ENCODE data around the gene COL18A1.
"Not testable (repeated sequence)": the region's sequence is repeated elsewhere in the genome, so short reads cannot be mapped to it uniquely, and the experiment has no call there.

COL18A1 gene

GRCh38 chr21:45501081-45502005 lies 96.4 kb downstream of the COL18A1 start:
- peak; percentile 31 for DNase-seq (ENCODE audit: insufficient read length, low spot score)
- FAIRE-seq: not testable (repeated sequence)

GRCh38 chr21:45502006-45502345 lies 97.0 kb downstream of the COL18A1 start:
- FAIRE-seq: no peak
- DNase-seq (ENCODE audit: insufficient read length, low spot score): no peak

- FAIRE-seq (no peak), DNase-seq (ENCODE audit: insufficient read length, low spot score) (no peak)
Observed at GRCh38 chr21:45502600-45502999, 97.6 kb downstream of the COL18A1 start.

- DNase-seq (ENCODE audit: insufficient read length, low spot score); FAIRE-seq: not testable (repeated sequence)
Observed at GRCh38 chr21:45503226-45503625, 98.3 kb downstream of the COL18A1 start.

GRCh38 chr21:45504021-45504515 lies 99.1 kb downstream of the COL18A1 start:
- FAIRE-seq (no peak), DNase-seq (ENCODE audit: insufficient read length, low spot score) (no peak)

- no peak for FAIRE-seq
- DNase-seq (ENCODE audit: insufficient read length, low spot score): no peak
Observed at GRCh38 chr21:45504516-45505415, 99.8 kb downstream of the COL18A1 start.

- DNase-seq (ENCODE audit: insufficient read length, low spot score): no peak
- no peak for FAIRE-seq
Observed at GRCh38 chr21:45505416-45506021, 100.6 kb downstream of the COL18A1 start.

GRCh38 chr21:45506241-45506817 lies 101.4 kb downstream of the COL18A1 start:
- no peak for DNase-seq (ENCODE audit: insufficient read length, low spot score)
- no peak for FAIRE-seq

GRCh38 chr21:45506836-45507522 lies 102.0 kb downstream of the COL18A1 start:
- no peak for DNase-seq (ENCODE audit: insufficient read length, low spot score)
- no peak for FAIRE-seq

- FAIRE-seq: no peak
- no peak for DNase-seq (ENCODE audit: insufficient read length, low spot score)
Observed at GRCh38 chr21:45507523-45507875, 102.5 kb downstream of the COL18A1 start.

- no peak for DNase-seq (ENCODE audit: insufficient read length, low spot score)
- peak; percentile 80 for FAIRE-seq
Observed at GRCh38 chr21:45507888-45508508, 103.0 kb downstream of the COL18A1 start.

- no peak for FAIRE-seq
- DNase-seq (ENCODE audit: insufficient read length, low spot score): no peak
Observed at GRCh38 chr21:45508607-45509565, 103.9 kb downstream of the COL18A1 start.

- no peak for FAIRE-seq
- DNase-seq (ENCODE audit: insufficient read length, low spot score): no peak
Observed at GRCh38 chr21:45509566-45510465, 104.9 kb downstream of the COL18A1 start.

- no peak for FAIRE-seq
- DNase-seq (ENCODE audit: insufficient read length, low spot score): no peak
Observed at GRCh38 chr21:45510466-45510955, 105.5 kb downstream of the COL18A1 start.

GRCh38 chr21:45511007-45511406 lies 106.0 kb downstream of the COL18A1 start:
- no peak for DNase-seq (ENCODE audit: insufficient read length, low spot score)
- FAIRE-seq: no peak

GRCh38 chr21:45511661-45512431 lies 106.9 kb downstream of the COL18A1 start:
- FAIRE-seq (no peak), DNase-seq (ENCODE audit: insufficient read length, low spot score) (no peak)

GRCh38 chr21:45512626-45513002 lies 107.6 kb downstream of the COL18A1 start:
- DNase-seq (ENCODE audit: insufficient read length, low spot score): no peak
- no peak for FAIRE-seq

Measured in HTR-8/SVneo (cell line).